Measurements from ENCODE around the gene INPP5D.

DNA sequence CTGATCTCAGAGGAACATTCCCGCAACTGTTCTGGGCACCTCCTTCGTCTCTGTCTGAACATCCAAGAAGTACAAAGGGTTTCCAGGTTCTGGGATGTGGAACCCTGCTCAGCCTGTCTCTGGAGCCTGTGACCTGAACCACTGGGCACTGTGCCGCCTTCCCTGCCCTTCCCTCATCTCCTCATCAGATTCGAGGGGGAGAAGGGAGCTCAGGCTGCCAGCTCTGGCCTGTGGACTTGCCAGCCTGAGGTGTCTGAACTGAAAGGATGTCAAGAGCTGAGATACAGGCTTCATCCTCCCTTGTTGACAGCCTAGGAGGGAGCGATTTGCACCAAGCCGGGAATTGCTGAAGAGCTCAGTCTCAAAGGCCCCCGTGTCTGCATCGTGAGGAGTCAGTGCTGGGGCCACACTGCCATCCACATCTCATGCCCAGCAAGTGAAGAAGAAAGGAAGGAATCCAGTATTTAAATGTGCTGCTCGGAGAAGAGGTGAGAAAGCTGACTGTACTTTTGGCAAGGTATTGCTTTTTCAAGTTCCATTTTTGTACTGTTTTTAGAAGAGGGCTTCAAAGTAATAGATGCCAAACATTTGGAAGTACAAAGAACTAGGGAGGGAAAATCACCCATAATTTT is 15.1 kb upstream of the INPP5D start:
- TF ChIP-seq, protein P1, sequence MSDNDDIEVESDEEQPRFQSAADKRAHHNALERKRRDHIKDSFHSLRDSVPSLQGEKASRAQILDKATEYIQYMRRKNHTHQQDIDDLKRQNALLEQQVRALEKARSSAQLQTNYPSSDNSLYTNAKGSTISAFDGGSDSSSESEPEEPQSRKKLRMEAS (CRISPR knock-in tag; IDR thresholded peaks at IDR 0.05), result no peak
- TF ChIP-seq, protein P2, sequence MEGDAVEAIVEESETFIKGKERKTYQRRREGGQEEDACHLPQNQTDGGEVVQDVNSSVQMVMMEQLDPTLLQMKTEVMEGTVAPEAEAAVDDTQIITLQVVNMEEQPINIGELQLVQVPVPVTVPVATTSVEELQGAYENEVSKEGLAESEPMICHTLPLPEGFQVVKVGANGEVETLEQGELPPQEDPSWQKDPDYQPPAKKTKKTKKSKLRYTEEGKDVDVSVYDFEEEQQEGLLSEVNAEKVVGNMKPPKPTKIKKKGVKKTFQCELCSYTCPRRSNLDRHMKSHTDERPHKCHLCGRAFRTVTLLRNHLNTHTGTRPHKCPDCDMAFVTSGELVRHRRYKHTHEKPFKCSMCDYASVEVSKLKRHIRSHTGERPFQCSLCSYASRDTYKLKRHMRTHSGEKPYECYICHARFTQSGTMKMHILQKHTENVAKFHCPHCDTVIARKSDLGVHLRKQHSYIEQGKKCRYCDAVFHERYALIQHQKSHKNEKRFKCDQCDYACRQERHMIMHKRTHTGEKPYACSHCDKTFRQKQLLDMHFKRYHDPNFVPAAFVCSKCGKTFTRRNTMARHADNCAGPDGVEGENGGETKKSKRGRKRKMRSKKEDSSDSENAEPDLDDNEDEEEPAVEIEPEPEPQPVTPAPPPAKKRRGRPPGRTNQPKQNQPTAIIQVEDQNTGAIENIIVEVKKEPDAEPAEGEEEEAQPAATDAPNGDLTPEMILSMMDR (IDR thresholded peaks at IDR 0.05), result no peak
- TF ChIP-seq, protein P3, sequence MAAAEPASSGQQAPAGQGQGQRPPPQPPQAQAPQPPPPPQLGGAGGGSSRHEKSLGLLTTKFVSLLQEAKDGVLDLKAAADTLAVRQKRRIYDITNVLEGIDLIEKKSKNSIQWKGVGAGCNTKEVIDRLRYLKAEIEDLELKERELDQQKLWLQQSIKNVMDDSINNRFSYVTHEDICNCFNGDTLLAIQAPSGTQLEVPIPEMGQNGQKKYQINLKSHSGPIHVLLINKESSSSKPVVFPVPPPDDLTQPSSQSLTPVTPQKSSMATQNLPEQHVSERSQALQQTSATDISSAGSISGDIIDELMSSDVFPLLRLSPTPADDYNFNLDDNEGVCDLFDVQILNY (CRISPR knock-in tag; IDR thresholded peaks at IDR 0.05), result no peak
- TF ChIP-seq IRF2 (CRISPR knock-in tag; IDR thresholded peaks at IDR 0.05; ENCODE audit: borderline replicate concordance, low read depth) (no peak), TCF7 (CRISPR knock-in tag; IDR thresholded peaks at IDR 0.05; ENCODE audit: low read depth) (no peak), FOXJ3 (CRISPR knock-in tag; IDR thresholded peaks at IDR 0.05; ENCODE audit: borderline replicate concordance) (no peak), SP1 (CRISPR knock-in tag; conservative IDR thresholded peaks at IDR 0.05) (no peak), JUN (CRISPR knock-in tag; IDR thresholded peaks at IDR 0.05) (no peak), KAT7 (CRISPR knock-in tag; IDR thresholded peaks at IDR 0.05; ENCODE audit: borderline replicate concordance) (no peak), ZBTB21 (CRISPR knock-in tag; IDR thresholded peaks at IDR 0.05; ENCODE audit: borderline replicate concordance) (no peak)
- TF ChIP-seq, protein P4, sequence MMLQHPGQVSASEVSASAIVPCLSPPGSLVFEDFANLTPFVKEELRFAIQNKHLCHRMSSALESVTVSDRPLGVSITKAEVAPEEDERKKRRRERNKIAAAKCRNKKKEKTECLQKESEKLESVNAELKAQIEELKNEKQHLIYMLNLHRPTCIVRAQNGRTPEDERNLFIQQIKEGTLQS (CRISPR knock-in tag; conservative IDR thresholded peaks at IDR 0.05), result no peak
- TF ChIP-seq, protein P5, sequence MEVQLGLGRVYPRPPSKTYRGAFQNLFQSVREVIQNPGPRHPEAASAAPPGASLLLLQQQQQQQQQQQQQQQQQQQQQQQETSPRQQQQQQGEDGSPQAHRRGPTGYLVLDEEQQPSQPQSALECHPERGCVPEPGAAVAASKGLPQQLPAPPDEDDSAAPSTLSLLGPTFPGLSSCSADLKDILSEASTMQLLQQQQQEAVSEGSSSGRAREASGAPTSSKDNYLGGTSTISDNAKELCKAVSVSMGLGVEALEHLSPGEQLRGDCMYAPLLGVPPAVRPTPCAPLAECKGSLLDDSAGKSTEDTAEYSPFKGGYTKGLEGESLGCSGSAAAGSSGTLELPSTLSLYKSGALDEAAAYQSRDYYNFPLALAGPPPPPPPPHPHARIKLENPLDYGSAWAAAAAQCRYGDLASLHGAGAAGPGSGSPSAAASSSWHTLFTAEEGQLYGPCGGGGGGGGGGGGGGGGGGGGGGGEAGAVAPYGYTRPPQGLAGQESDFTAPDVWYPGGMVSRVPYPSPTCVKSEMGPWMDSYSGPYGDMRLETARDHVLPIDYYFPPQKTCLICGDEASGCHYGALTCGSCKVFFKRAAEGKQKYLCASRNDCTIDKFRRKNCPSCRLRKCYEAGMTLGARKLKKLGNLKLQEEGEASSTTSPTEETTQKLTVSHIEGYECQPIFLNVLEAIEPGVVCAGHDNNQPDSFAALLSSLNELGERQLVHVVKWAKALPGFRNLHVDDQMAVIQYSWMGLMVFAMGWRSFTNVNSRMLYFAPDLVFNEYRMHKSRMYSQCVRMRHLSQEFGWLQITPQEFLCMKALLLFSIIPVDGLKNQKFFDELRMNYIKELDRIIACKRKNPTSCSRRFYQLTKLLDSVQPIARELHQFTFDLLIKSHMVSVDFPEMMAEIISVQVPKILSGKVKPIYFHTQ (CRISPR knock-in tag; IDR thresholded peaks at IDR 0.05), result no peak

Measured in WTC11 (cell line).